Neural cell (in vitro differentiated cells): ENCODE results near the gene P3H2. TPM values are rescaled to one million over a fixed set of nuclear protein-coding genes. Genes with fewer than 3 reads are reported as not detected.

Source experiments
- H2AFZ ChIP-seq: fragments of 200-600, 300-800 bp; sonication (generic), shearing (Covaris generic); 2 replicates; pipeline ENCODE4 v1.6.0; 2014; ENCODE audit warnings: low read depth, mild to moderate bottlenecking, antibody characterized with exemption, low read length, moderate library complexity
- H3F3A ChIP-seq: fragments of 200-600 bp; shearing (Covaris generic); 2 replicates; pipeline ENCODE4 v1.6.1; 2016; ENCODE audit warnings: mild to moderate bottlenecking, moderate library complexity, mixed read lengths, antibody characterized with exemption, low read length; ENCODE audit not compliant: insufficient read depth, poor library complexity, severe bottlenecking
- H3K27ac ChIP-seq: fragments of 200-600, 300-800 bp; sonication (generic), shearing (Covaris generic); 2 replicates; pipeline ENCODE4 v1.5.1; 2014; ENCODE audit warnings: mild to moderate bottlenecking, low read length, moderate library complexity
- H3K27me3 ChIP-seq: fragments of 300-800, 200-600 bp; sonication (generic), shearing (Covaris generic); 2 replicates; pipeline ENCODE4 v1.6.0; 2014; ENCODE audit warnings: mild to moderate bottlenecking, low read depth, low read length, moderate library complexity; ENCODE audit not compliant: insufficient read depth
- H3K36me3 ChIP-seq: fragments of 300-800, 200-600 bp; sonication (generic), shearing (Covaris generic); 2 replicates; pipeline ENCODE4 v1.5.1; 2014; ENCODE audit warnings: mild to moderate bottlenecking, antibody characterized with exemption, low read length, moderate library complexity; ENCODE audit not compliant: insufficient read depth
- H3K4me2 ChIP-seq: fragments of 300-800, 200-600 bp; sonication (generic), shearing (Covaris generic); 2 replicates; pipeline ENCODE4 v1.6.0; 2014; ENCODE audit warnings: mild to moderate bottlenecking, low read length
- H3K4me3 ChIP-seq: fragments of 300-800, 200-600 bp; sonication (generic), shearing (Covaris generic); 2 replicates; pipeline ENCODE4 v1.5.1; 2014; ENCODE audit warnings: mild to moderate bottlenecking, low read length, moderate library complexity
- H3K79me2 ChIP-seq: fragments of 200-600 bp; shearing (Covaris generic); replicated peaks from 2 replicates; pipeline ENCODE4 v1.6.0; 2014; ENCODE audit warnings: mild to moderate bottlenecking, low read length, moderate library complexity; ENCODE audit not compliant: insufficient read depth
- H3K9ac ChIP-seq: fragments of 300-800, 200-600 bp; sonication (generic), shearing (Covaris generic); 2 replicates; pipeline ENCODE4 v1.6.1; 2016; ENCODE audit warnings: mild to moderate bottlenecking, low read length, mixed read lengths
- H3K9me2 ChIP-seq: fragments of 200-600 bp; shearing (Covaris generic); 2 replicates; pipeline ENCODE4 v1.6.1; 2016; ENCODE audit warnings: mild to moderate bottlenecking, low read length, mixed read lengths; ENCODE audit not compliant: insufficient read depth
- H3K9me3 ChIP-seq: fragments of 200-600, 300-800 bp; sonication (generic), shearing (Covaris generic); 2 replicates; pipeline ENCODE4 v1.6.1; 2016; ENCODE audit warnings: mild to moderate bottlenecking, mixed run types, low read length, moderate library complexity, mixed read lengths
- H4K20me1 ChIP-seq: fragments of 200-600 bp; shearing (Covaris generic); 2 replicates; pipeline ENCODE4 v1.6.1; 2016; ENCODE audit warnings: mild to moderate bottlenecking, mixed run types; ENCODE audit not compliant: insufficient read depth
- EP300 ChIP-seq: fragments of 450-650 bp; conservative IDR thresholded peaks from 2 replicates; pipeline ENCODE4 v1.6.1; 2014; ENCODE audit warnings: antibody characterized with exemption, mild to moderate bottlenecking, moderate library complexity; ENCODE audit not compliant: poor library complexity, severe bottlenecking
- EZH2 ChIP-seq: fragments of 200-600, 300-800 bp; shearing (Covaris generic), sonication (generic); IDR thresholded peaks from 2 replicates; pipeline ENCODE4 v1.6.1; 2014; ENCODE audit warnings: antibody characterized with exemption, low read length, borderline replicate concordance, mild to moderate bottlenecking; ENCODE audit not compliant: insufficient read depth, poor library complexity, severe bottlenecking
- MXI1 ChIP-seq: fragments of 450-650 bp; conservative IDR thresholded peaks from 2 replicates; pipeline ENCODE4 v1.6.1; 2014; ENCODE audit warnings: antibody characterized with exemption, mild to moderate bottlenecking; ENCODE audit not compliant: poor library complexity, severe bottlenecking
- POLR2AphosphoS5 ChIP-seq: IDR thresholded peaks from 2 replicates; pipeline ENCODE4 v1.6.1; 2012
- RAD21 ChIP-seq: fragments of 450-650 bp; conservative IDR thresholded peaks from 2 replicates; pipeline ENCODE4 v1.6.1; 2014; ENCODE audit warnings: antibody characterized with exemption, mild to moderate bottlenecking, moderate library complexity
- SMC3 ChIP-seq: fragments of 450-650 bp; conservative IDR thresholded peaks from 2 replicates; pipeline ENCODE4 v1.6.1; 2014; ENCODE audit warnings: antibody characterized with exemption, mild to moderate bottlenecking, moderate library complexity; ENCODE audit not compliant: poor library complexity
- TAF1 ChIP-seq: IDR thresholded peaks from 2 replicates; pipeline ENCODE4 v1.6.1; 2012; ENCODE audit warnings: low read depth
- polyA plus RNA-seq: library from polyadenylated mRNA; depleted of rRNA; stranded (reverse); fragments of >200 nt; gene quantifications from 2 replicates; pipeline ENCODE4 v1.2.3, GENCODE V29; 2014
- TF ChIP-seq, protein P1 (sequence below): fragments of 450-650 bp; IDR thresholded peaks from 2 replicates; pipeline ENCODE4 v1.5.1; 2014; ENCODE audit warnings: antibody characterized with exemption, mild to moderate bottlenecking, moderate library complexity; ENCODE audit not compliant: poor library complexity, severe bottlenecking
- TF ChIP-seq, protein P2 (sequence below): IDR thresholded peaks from 2 replicates; pipeline ENCODE4 v1.6.1; 2012; ENCODE audit warnings: borderline replicate concordance

P3H2 gene
- polyA plus RNA-seq, 1 donor from 2014 or later: 0.68 TPM

DNA sequence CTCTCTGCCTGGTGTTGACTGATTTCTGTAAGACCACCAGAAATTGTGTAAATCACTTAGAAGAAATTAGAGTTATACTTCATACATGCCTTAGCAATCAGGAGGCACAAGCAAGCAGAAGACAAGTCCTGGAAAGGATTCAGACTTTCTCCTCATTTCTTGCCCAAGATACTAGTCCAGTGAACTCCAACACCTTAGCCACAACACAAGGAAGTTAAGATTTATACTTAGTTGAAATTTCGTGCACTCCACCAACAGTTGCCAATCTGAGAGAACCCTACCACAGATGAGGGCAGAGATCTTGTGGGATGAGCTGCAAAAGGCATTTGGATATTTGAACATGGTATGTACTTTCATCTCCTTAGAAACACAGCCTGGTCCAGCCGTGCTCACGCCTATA lies 2.3 kb downstream of the P3H2 start (continued):
- no peak for TF ChIP-seq EZH2
- TF ChIP-seq, protein P1, sequence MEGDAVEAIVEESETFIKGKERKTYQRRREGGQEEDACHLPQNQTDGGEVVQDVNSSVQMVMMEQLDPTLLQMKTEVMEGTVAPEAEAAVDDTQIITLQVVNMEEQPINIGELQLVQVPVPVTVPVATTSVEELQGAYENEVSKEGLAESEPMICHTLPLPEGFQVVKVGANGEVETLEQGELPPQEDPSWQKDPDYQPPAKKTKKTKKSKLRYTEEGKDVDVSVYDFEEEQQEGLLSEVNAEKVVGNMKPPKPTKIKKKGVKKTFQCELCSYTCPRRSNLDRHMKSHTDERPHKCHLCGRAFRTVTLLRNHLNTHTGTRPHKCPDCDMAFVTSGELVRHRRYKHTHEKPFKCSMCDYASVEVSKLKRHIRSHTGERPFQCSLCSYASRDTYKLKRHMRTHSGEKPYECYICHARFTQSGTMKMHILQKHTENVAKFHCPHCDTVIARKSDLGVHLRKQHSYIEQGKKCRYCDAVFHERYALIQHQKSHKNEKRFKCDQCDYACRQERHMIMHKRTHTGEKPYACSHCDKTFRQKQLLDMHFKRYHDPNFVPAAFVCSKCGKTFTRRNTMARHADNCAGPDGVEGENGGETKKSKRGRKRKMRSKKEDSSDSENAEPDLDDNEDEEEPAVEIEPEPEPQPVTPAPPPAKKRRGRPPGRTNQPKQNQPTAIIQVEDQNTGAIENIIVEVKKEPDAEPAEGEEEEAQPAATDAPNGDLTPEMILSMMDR: no peak

DNA sequence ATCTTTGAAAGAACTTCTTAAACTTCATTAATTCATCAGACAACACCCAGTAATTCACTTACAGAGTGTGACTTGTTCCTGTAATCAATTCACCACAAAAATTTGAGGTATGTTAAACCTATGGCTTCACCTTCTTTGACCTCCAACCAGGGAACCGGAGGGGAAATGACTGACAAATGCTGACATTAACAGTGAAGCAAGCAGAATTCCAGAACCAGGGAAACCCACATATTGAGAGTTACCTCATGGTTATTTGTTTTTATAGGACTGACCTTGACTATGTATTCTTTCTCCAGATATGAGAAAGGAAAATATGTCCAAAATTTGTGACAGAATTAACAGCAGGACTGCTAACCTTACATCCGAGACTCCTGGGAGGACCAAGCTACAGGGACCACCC lies 2.7 kb downstream of the P3H2 start:
- no peak for TF ChIP-seq MXI1
- TF ChIP-seq, protein P1: no peak
- no peak for TF ChIP-seq RAD21
- TF ChIP-seq SMC3: no peak
- no peak for TF ChIP-seq EP300
- TF ChIP-seq POLR2AphosphoS5: no peak
- TF ChIP-seq EZH2: no peak
- TF ChIP-seq TAF1: no peak
- TF ChIP-seq, protein P2, sequence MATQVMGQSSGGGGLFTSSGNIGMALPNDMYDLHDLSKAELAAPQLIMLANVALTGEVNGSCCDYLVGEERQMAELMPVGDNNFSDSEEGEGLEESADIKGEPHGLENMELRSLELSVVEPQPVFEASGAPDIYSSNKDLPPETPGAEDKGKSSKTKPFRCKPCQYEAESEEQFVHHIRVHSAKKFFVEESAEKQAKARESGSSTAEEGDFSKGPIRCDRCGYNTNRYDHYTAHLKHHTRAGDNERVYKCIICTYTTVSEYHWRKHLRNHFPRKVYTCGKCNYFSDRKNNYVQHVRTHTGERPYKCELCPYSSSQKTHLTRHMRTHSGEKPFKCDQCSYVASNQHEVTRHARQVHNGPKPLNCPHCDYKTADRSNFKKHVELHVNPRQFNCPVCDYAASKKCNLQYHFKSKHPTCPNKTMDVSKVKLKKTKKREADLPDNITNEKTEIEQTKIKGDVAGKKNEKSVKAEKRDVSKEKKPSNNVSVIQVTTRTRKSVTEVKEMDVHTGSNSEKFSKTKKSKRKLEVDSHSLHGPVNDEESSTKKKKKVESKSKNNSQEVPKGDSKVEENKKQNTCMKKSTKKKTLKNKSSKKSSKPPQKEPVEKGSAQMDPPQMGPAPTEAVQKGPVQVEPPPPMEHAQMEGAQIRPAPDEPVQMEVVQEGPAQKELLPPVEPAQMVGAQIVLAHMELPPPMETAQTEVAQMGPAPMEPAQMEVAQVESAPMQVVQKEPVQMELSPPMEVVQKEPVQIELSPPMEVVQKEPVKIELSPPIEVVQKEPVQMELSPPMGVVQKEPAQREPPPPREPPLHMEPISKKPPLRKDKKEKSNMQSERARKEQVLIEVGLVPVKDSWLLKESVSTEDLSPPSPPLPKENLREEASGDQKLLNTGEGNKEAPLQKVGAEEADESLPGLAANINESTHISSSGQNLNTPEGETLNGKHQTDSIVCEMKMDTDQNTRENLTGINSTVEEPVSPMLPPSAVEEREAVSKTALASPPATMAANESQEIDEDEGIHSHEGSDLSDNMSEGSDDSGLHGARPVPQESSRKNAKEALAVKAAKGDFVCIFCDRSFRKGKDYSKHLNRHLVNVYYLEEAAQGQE: no peak

More for the DNA sequence above, 2.7 kb downstream of the P3H2 start:
- Histone ChIP-seq H4K20me1 (no peaks in the 10 kb centered on the region), H3K4me3 (no peak overlapping the region), H3K9me3 (no peaks in the 10 kb centered on the region), H3K36me3 (no peaks in the 10 kb centered on the region), H2AFZ (no peak overlapping the region), H3K9ac (no peak overlapping the region), H3K27ac (no peak overlapping the region), H3K9me2 (no peaks in the 10 kb centered on the region), H3K4me2 (no peak overlapping the region), H3F3A (no peaks in the 10 kb centered on the region), H3K27me3 (no peaks in the 10 kb centered on the region), H3K79me2 (no peaks in the 10 kb centered on the region)
